Neural cell (in vitro differentiated cells): ENCODE measurements around the gene TSPO. TPM values are rescaled to one million over a fixed set of nuclear protein-coding genes. Genes with fewer than 3 reads are reported as not detected.

Source experiments
- H2AFZ ChIP-seq: fragments of 200-600, 300-800 bp; sonication (generic), shearing (Covaris generic); 2 replicates; pipeline ENCODE4 v1.6.0; 2014; ENCODE audit warnings: low read depth, mild to moderate bottlenecking, antibody characterized with exemption, low read length, moderate library complexity
- H3F3A ChIP-seq: fragments of 200-600 bp; shearing (Covaris generic); 2 replicates; pipeline ENCODE4 v1.6.1; 2016; ENCODE audit warnings: mild to moderate bottlenecking, moderate library complexity, mixed read lengths, antibody characterized with exemption, low read length; ENCODE audit not compliant: insufficient read depth, poor library complexity, severe bottlenecking
- H3K27ac ChIP-seq: fragments of 200-600, 300-800 bp; sonication (generic), shearing (Covaris generic); 2 replicates; pipeline ENCODE4 v1.5.1; 2014; ENCODE audit warnings: mild to moderate bottlenecking, low read length, moderate library complexity
- H3K27me3 ChIP-seq: fragments of 300-800, 200-600 bp; sonication (generic), shearing (Covaris generic); 2 replicates; pipeline ENCODE4 v1.6.0; 2014; ENCODE audit warnings: mild to moderate bottlenecking, low read depth, low read length, moderate library complexity; ENCODE audit not compliant: insufficient read depth
- H3K36me3 ChIP-seq: fragments of 300-800, 200-600 bp; sonication (generic), shearing (Covaris generic); 2 replicates; pipeline ENCODE4 v1.5.1; 2014; ENCODE audit warnings: mild to moderate bottlenecking, antibody characterized with exemption, low read length, moderate library complexity; ENCODE audit not compliant: insufficient read depth
- H3K4me2 ChIP-seq: fragments of 300-800, 200-600 bp; sonication (generic), shearing (Covaris generic); 2 replicates; pipeline ENCODE4 v1.6.0; 2014; ENCODE audit warnings: mild to moderate bottlenecking, low read length
- H3K4me3 ChIP-seq: fragments of 300-800, 200-600 bp; sonication (generic), shearing (Covaris generic); 2 replicates; pipeline ENCODE4 v1.5.1; 2014; ENCODE audit warnings: mild to moderate bottlenecking, low read length, moderate library complexity
- H3K79me2 ChIP-seq: fragments of 200-600 bp; shearing (Covaris generic); replicated peaks from 2 replicates; pipeline ENCODE4 v1.6.0; 2014; ENCODE audit warnings: mild to moderate bottlenecking, low read length, moderate library complexity; ENCODE audit not compliant: insufficient read depth
- H3K9ac ChIP-seq: fragments of 300-800, 200-600 bp; sonication (generic), shearing (Covaris generic); 2 replicates; pipeline ENCODE4 v1.6.1; 2016; ENCODE audit warnings: mild to moderate bottlenecking, low read length, mixed read lengths
- H3K9me2 ChIP-seq: fragments of 200-600 bp; shearing (Covaris generic); 2 replicates; pipeline ENCODE4 v1.6.1; 2016; ENCODE audit warnings: mild to moderate bottlenecking, low read length, mixed read lengths; ENCODE audit not compliant: insufficient read depth
- H3K9me3 ChIP-seq: fragments of 200-600, 300-800 bp; sonication (generic), shearing (Covaris generic); 2 replicates; pipeline ENCODE4 v1.6.1; 2016; ENCODE audit warnings: mild to moderate bottlenecking, mixed run types, low read length, moderate library complexity, mixed read lengths
- H4K20me1 ChIP-seq: fragments of 200-600 bp; shearing (Covaris generic); 2 replicates; pipeline ENCODE4 v1.6.1; 2016; ENCODE audit warnings: mild to moderate bottlenecking, mixed run types; ENCODE audit not compliant: insufficient read depth
- CTCF ChIP-seq: fragments of 450-650 bp; IDR thresholded peaks from 2 replicates; pipeline ENCODE4 v1.5.1; 2014; ENCODE audit warnings: antibody characterized with exemption, mild to moderate bottlenecking, moderate library complexity; ENCODE audit not compliant: poor library complexity, severe bottlenecking
- EP300 ChIP-seq: fragments of 450-650 bp; conservative IDR thresholded peaks from 2 replicates; pipeline ENCODE4 v1.6.1; 2014; ENCODE audit warnings: antibody characterized with exemption, mild to moderate bottlenecking, moderate library complexity; ENCODE audit not compliant: poor library complexity, severe bottlenecking
- EZH2 ChIP-seq: fragments of 200-600, 300-800 bp; shearing (Covaris generic), sonication (generic); IDR thresholded peaks from 2 replicates; pipeline ENCODE4 v1.6.1; 2014; ENCODE audit warnings: antibody characterized with exemption, low read length, borderline replicate concordance, mild to moderate bottlenecking; ENCODE audit not compliant: insufficient read depth, poor library complexity, severe bottlenecking
- MXI1 ChIP-seq: fragments of 450-650 bp; conservative IDR thresholded peaks from 2 replicates; pipeline ENCODE4 v1.6.1; 2014; ENCODE audit warnings: antibody characterized with exemption, mild to moderate bottlenecking; ENCODE audit not compliant: poor library complexity, severe bottlenecking
- POLR2AphosphoS5 ChIP-seq: IDR thresholded peaks from 2 replicates; pipeline ENCODE4 v1.6.1; 2012
- RAD21 ChIP-seq: fragments of 450-650 bp; conservative IDR thresholded peaks from 2 replicates; pipeline ENCODE4 v1.6.1; 2014; ENCODE audit warnings: antibody characterized with exemption, mild to moderate bottlenecking, moderate library complexity
- REST ChIP-seq: IDR thresholded peaks from 2 replicates; pipeline ENCODE4 v1.6.1; 2012; ENCODE audit warnings: borderline replicate concordance
- SMC3 ChIP-seq: fragments of 450-650 bp; conservative IDR thresholded peaks from 2 replicates; pipeline ENCODE4 v1.6.1; 2014; ENCODE audit warnings: antibody characterized with exemption, mild to moderate bottlenecking, moderate library complexity; ENCODE audit not compliant: poor library complexity
- TAF1 ChIP-seq: IDR thresholded peaks from 2 replicates; pipeline ENCODE4 v1.6.1; 2012; ENCODE audit warnings: low read depth
- polyA plus RNA-seq: library from polyadenylated mRNA; depleted of rRNA; stranded (reverse); fragments of >200 nt; gene quantifications from 2 replicates; pipeline ENCODE4 v1.2.3, GENCODE V29; 2014

TSPO gene
- polyA plus RNA-seq, 1 donor from 2014 or later: not detected

- no peaks in the 10 kb centered on the region for H3K36me3 ChIP-seq
- no peak overlapping the region for H3K9ac ChIP-seq
Observed at GRCh38 chr22:43131773-43132501, 19.4 kb upstream of the TSPO start.

GRCh38 chr22:43133401-43133800, 18.0 kb upstream of the TSPO start:
- no peak overlapping the region for H2AFZ ChIP-seq
- H4K20me1 ChIP-seq: no peaks in the 10 kb centered on the region
- H3K9ac ChIP-seq: no peak overlapping the region
- H3K79me2 ChIP-seq: no peaks in the 10 kb centered on the region
- no peaks in the 10 kb centered on the region for H3K36me3 ChIP-seq
- no peaks in the 10 kb centered on the region for H3K27me3 ChIP-seq
- no peak overlapping the region for H3K4me3 ChIP-seq
- H3K4me2 ChIP-seq: no peak overlapping the region
- no peaks in the 10 kb centered on the region for H3F3A ChIP-seq
- no peak for TF ChIP-seq REST
- no peak for TF ChIP-seq TAF1
- TF ChIP-seq MXI1: no peak
- no peak for TF ChIP-seq SMC3
- TF ChIP-seq EZH2: no peak
- TF ChIP-seq RAD21: no peak
- no peak for TF ChIP-seq EP300
- TF ChIP-seq POLR2AphosphoS5: no peak
- TF ChIP-seq CTCF: no peak
- H3K9me3 ChIP-seq: no peaks in the 10 kb centered on the region
- no peaks in the 10 kb centered on the region for H3K9me2 ChIP-seq
- no peak overlapping the region for H3K27ac ChIP-seq

More at GRCh38 chr22:43131773-43132501, 19.4 kb upstream of the TSPO start:
- Histone ChIP-seq H3K27ac (no peak overlapping the region), H3K27me3 (no peaks in the 10 kb centered on the region), H3K4me3 (no peak overlapping the region), H3F3A (no peaks in the 10 kb centered on the region), H3K79me2 (no peaks in the 10 kb centered on the region), H4K20me1 (no peaks in the 10 kb centered on the region), H3K9me3 (no peaks in the 10 kb centered on the region), H3K9me2 (no peaks in the 10 kb centered on the region), H2AFZ (no peak overlapping the region), H3K4me2 (no peak overlapping the region)
- no peak for TF ChIP-seq MXI1
- no peak for TF ChIP-seq SMC3
- TF ChIP-seq EZH2: no peak
- no peak for TF ChIP-seq EP300
